Colonic mucosa (tissue), 4 donors: ENCODE measurements around the gene ADGRL3. TPM values are rescaled to one million over a fixed set of nuclear protein-coding genes. Genes with fewer than 3 reads are reported as not detected.

ENCODE experiments used
- DNase-seq: peaks from one replicate; pipeline ENCODE4 v3.0.0-alpha.2; 2020
- H3K27ac ChIP-seq: fragments of 200-600 bp; one replicate; pipeline ENCODE4 v1.8.0; 2021
- H3K27me3 ChIP-seq: fragments of 200-600 bp; one replicate; pipeline ENCODE4 v1.8.0; 2021
- H3K36me3 ChIP-seq: fragments of 200-600 bp; one replicate; pipeline ENCODE4 v1.8.0; 2021
- H3K4me1 ChIP-seq: fragments of 200-600 bp; one replicate; pipeline ENCODE4 v1.8.0; 2021; ENCODE audit warnings: mild to moderate bottlenecking
- H3K4me3 ChIP-seq: fragments of 200-600 bp; one replicate; pipeline ENCODE4 v1.8.0; 2021
- H3K9ac ChIP-seq, 2 donors: one replicate each; pipeline ENCODE4 v1.7.0; 2013; ENCODE audit warnings: control low read depth in 2 of 2, low read depth in 2 of 2, low read length in 2 of 2
- H3K9me3 ChIP-seq: fragments of 200-600 bp; one replicate; pipeline ENCODE4 v1.8.0; 2021
- CTCF ChIP-seq: fragments of 200-600 bp; IDR thresholded peaks from one replicate; pipeline ENCODE4 v1.8.0; 2022; ENCODE audit warnings: antibody characterized with exemption, mild to moderate bottlenecking
- intact Hi-C: fragments of 100-400 bp; cut with DNase I; formaldehyde crosslinking; loops from one replicate; pipeline ENCODE4 v1.14.1; 2022
- total RNA-seq, 2 donors: library from RNA; stranded (reverse); fragmentation: NEBNext Ultra II Directional in 1 of 2; extraction: Animal tissue kit (Norgen Biotek cat#: 25700) in 1 of 2; gene quantifications; one replicate each; pipeline ENCODE4 v1.2.1, GENCODE V29; 2021
- donor health status: healthy.
- donor health status: DM: no; HTN: no; CAD: no.
- donor health status: DM: no; HTN: no; CAD: no.

Gene ADGRL3
- total RNA-seq, 2 donors from 2014 or later = 4.1 to 4.4 TPM

DNA sequence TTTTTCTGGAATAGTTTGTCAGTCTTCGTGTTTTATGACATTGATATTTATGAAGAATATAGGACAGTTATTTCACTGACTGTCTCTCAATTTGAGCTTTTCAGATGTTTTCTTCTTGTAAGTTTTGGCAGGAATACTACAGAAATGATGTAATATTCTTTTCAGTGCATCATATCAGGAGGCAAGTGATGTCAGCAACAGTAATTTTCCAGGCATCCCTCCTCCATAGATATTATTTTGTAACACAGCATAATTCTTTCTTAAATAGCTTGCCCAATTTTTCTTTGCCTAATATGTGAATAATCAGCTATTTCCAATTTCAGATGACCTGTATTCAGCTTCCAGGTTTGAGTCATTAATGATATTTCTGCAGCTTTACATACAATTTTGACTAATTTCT, 211.1 kb downstream of the ADGRL3 start:
- H3K4me1 ChIP-seq = no peaks in the 10 kb centered on the region

GRCh38 chr4:61425315-61425714, 225.2 kb downstream of the ADGRL3 start:
- no peaks in the 10 kb centered on the region for H3K4me1 ChIP-seq
- no peak for DNase-seq
- no peak for TF ChIP-seq CTCF
- H3K4me3 ChIP-seq = no peak overlapping the region
- no peaks in the 10 kb centered on the region for H3K9me3 ChIP-seq
- intact Hi-C loops = no loop called here
- H3K36me3 ChIP-seq = no peaks in the 10 kb centered on the region
- no peak overlapping the region for H3K27ac ChIP-seq
- H3K27me3 ChIP-seq = no peaks in the 10 kb centered on the region
- no peak overlapping the region for H3K9ac ChIP-seq

More for the DNA sequence above, 211.1 kb downstream of the ADGRL3 start:
- DNase-seq = no peak
- TF ChIP-seq CTCF = no peak
- H3K9ac ChIP-seq = no peak overlapping the region
- H3K9me3 ChIP-seq = no peaks in the 10 kb centered on the region
- H3K36me3 ChIP-seq = no peaks in the 10 kb centered on the region
- intact Hi-C loops = no loop called here
- H3K27ac ChIP-seq = no peak overlapping the region
- no peaks in the 10 kb centered on the region for H3K27me3 ChIP-seq
- H3K4me3 ChIP-seq = no peak overlapping the region

- no peak overlapping the region for H3K9ac ChIP-seq
- intact Hi-C loops = no loop called here
- H3K9me3 ChIP-seq = no peaks in the 10 kb centered on the region
- H3K4me3 ChIP-seq = no peak overlapping the region
- H3K27ac ChIP-seq = no peak overlapping the region
- no peaks in the 10 kb centered on the region for H3K27me3 ChIP-seq
- no peaks in the 10 kb centered on the region for H3K36me3 ChIP-seq
- no peak for TF ChIP-seq CTCF
- DNase-seq = no peak
- no peaks in the 10 kb centered on the region for H3K4me1 ChIP-seq
These were observed 226.1 kb downstream of the ADGRL3 start for GRCh38 chr4:61426229-61426628.

DNA sequence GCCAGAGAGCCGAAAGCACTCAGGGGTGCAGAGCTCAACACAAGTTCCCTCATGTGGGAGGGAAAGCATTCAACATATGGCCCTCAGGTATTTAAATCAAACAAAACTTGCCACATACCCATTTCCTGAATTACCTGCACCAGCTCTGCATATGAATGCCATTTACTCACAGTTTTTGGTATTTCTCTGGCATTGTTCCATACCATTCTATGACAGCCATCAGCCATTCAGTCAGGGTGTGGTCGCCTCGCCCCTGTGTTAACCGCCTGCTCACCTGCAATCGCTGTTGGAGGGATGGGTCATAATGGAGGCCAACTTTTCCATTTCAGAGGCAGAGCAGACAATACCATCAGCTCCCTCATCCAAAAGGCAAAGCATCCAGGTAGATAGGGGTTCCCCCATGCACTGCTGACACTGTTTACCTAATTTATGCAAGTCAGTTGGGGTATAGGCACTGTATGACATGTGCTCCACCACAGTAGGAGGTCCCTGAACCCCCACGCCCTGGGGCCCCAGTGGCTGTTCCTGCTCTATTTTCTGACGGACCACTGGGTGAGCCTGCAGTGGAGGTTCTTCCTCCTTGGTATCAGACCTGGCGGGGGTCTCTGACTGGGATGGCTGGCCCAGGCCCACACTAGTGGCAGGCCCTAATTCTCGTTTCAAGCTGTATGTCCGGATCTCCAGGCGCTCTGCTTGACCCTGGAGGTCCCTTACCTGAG, 227.1 kb downstream of the ADGRL3 start:
- intact Hi-C loops = no loop called here
- H3K9ac ChIP-seq = no peak overlapping the region

GRCh38 chr4:61427818-61428495, 227.8 kb downstream of the ADGRL3 start:
- DNase-seq = no peak
- Histone ChIP-seq H3K4me1 (no peaks in the 10 kb centered on the region), H3K4me3 (no peak overlapping the region), H3K9ac (no peak overlapping the region), H3K36me3 (no peaks in the 10 kb centered on the region), H3K27me3 (no peaks in the 10 kb centered on the region), H3K27ac (no peak overlapping the region), H3K9me3 (no peaks in the 10 kb centered on the region)
- intact Hi-C loops = no loop called here
- no peak for TF ChIP-seq CTCF

More for the DNA sequence above, 227.1 kb downstream of the ADGRL3 start:
- no peak overlapping the region for H3K4me3 ChIP-seq
- DNase-seq = no peak
- no peaks in the 10 kb centered on the region for H3K4me1 ChIP-seq
- no peak for TF ChIP-seq CTCF
- H3K27me3 ChIP-seq = no peaks in the 10 kb centered on the region
- no peaks in the 10 kb centered on the region for H3K9me3 ChIP-seq
- no peak overlapping the region for H3K27ac ChIP-seq
- H3K36me3 ChIP-seq = no peaks in the 10 kb centered on the region
